Ovary (tissue), 3 donors: ENCODE measurements around the gene SPRR5.

Source experiments
- POLR2A ChIP-seq: fragments of 450-650 bp; IDR thresholded peaks from one replicate; pipeline ENCODE4 v1.6.1; 2017; ENCODE audit warnings: antibody characterized with exemption, mild to moderate bottlenecking, moderate library complexity
- TF ChIP-seq, protein P1 (sequence below), 3 donors: fragments of 450-650 bp in 2 of 3; fragments of 200-600 bp in 1 of 3; IDR thresholded peaks; one replicate each; pipeline versions ENCODE4 v1.5.1 to v1.8.0; 2016 to 2022; ENCODE audit warnings: antibody characterized with exemption in 3 of 3, mild to moderate bottlenecking in 1 of 3
- donor health status: DM: no; HTN: no; CAD: no.

DNA sequence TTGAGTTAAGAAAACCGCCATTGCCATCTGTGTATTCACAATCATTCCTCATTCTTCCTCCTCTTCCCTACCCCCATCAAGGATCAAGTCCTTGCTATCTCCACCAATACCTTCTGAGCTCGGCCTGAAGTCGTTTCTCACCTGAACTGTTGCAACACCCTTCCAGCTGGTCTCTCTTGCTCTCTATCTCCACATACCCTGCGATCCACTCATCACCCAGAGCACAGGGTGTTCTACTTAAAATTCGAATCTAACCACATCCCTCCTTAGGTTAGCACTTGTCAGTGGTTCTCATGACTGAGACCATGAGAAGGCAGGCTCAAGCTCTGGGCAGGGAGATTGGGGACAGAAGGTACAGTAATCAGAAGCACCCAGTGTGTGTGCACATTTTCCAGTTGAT lies 34.1 kb upstream of the SPRR5 start:
- TF ChIP-seq, protein P1, sequence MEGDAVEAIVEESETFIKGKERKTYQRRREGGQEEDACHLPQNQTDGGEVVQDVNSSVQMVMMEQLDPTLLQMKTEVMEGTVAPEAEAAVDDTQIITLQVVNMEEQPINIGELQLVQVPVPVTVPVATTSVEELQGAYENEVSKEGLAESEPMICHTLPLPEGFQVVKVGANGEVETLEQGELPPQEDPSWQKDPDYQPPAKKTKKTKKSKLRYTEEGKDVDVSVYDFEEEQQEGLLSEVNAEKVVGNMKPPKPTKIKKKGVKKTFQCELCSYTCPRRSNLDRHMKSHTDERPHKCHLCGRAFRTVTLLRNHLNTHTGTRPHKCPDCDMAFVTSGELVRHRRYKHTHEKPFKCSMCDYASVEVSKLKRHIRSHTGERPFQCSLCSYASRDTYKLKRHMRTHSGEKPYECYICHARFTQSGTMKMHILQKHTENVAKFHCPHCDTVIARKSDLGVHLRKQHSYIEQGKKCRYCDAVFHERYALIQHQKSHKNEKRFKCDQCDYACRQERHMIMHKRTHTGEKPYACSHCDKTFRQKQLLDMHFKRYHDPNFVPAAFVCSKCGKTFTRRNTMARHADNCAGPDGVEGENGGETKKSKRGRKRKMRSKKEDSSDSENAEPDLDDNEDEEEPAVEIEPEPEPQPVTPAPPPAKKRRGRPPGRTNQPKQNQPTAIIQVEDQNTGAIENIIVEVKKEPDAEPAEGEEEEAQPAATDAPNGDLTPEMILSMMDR (IDR thresholded peaks at IDR 0.05), result no peak
- no peak for TF ChIP-seq POLR2A
